RKO (cell line): ENCODE measurements around the gene NAMPT.
"Not testable (repeated sequence)": the region's sequence is repeated elsewhere in the genome, so short reads cannot be mapped to it uniquely, and the experiment has no call there.

ENCODE experiments used
- DNase-seq: peaks from one replicate; pipeline ENCODE4 v3.0.0-alpha.2; 2016; ENCODE audit warnings: low spot score

NAMPT gene

DNA sequence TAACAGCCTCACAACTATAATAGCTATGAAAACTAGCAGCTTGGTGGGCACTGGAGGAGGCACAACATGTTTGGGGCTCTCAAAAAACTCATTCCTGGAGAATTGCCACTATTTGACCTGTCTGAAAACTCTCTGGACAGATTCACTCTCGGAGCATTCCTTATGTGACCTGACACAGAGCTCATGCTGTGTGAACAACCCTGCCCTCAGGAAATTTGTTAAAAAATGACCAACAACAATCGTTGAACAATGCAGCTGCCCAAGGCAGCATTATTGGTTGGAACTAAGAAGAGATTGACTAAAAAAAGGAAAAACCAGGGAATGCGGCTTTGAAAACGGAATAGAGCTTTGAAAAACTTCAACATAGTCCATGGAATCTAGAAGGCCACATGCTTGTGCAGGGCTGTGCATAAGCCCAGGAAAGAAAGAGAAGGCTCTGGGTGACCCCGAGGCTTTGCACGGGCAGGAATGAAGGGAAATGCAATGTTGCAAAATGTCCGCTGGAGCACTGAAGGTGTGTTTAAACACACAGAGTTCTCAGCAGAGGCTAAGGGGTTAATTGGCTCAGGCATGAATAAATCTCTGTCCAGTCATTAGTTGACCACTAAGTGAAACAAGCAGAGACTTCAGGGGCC, 52.8 kb downstream of the NAMPT start:
- DNase-seq: no peak

DNA sequence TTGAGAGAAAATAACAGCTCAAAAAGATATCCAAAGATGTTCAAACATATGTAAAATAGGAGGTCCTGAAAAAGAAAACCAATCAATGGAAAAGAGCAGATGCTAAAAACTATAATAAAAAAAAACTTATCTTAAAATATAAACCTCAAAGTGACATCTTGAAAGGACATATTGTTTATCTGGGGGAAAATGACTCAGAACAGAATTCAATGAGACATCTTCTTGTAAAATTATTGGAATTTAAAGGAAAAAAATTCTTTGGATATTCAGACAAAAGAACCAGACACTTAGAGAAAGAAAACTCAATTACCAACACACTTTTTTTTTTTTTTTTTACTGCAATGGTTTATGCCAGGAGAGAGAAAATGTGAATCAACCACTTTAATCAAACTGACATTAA, 58.9 kb downstream of the NAMPT start:
- DNase-seq: no peak

DNA sequence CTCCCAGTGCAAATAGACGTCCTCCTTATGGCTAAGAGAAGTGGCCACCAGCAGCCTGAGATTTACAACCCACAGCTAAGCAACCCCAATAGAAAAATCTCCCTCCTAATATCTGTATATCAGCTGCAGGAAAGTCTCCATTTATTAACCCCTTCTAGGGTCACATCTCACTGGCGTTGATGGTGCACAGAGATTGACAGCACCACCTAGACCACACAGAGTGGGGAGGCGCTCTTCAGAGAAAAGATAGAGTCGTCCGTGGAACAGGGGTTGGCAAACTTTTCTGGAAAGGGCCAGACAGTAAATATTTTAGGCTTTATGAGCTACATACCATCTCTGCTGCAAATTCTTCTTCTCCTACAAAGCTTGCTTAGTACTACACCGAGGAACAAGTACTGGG, 60.0 kb downstream of the NAMPT start:
- DNase-seq: no peak

DNA sequence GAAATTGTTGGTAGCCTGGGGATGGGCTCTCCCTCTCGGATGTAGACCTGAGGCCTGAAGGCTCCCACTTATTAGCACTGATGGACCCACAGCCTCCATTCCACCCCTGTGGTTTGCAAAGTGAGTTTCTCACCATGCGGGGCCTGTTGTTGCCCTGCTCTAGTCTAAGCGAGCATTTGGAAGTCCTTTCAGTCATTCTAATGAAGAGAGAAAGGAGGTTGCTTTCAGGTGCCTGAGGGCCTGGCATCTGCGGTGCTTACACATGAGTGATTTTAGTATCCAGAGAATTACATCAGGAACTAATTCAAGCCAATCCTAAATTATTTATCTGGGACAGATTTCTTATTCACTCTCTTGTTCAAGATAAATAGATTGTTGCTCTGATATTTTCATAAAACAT, 61.6 kb downstream of the NAMPT start:
- DNase-seq: no peak

DNA sequence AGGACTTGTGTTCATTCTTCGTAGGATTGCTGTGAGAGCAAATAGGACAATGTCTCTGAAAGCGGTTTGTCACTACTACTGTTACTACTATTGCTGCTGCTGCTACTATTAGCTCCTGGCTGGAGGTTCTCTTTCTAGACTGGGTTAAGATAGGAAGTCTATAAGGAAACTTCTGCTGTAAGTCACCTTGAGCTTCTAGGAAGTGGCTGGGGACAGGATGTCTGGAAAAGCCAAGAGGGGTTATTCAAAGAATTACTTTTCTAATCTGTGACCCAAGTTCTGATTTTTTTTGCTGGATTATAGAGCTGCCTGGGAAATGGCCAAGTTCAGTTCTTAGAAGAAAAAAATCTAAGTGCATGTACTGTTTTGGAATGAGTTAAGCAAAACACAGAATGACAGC, 62.2 kb downstream of the NAMPT start:
- no peak for DNase-seq

DNA sequence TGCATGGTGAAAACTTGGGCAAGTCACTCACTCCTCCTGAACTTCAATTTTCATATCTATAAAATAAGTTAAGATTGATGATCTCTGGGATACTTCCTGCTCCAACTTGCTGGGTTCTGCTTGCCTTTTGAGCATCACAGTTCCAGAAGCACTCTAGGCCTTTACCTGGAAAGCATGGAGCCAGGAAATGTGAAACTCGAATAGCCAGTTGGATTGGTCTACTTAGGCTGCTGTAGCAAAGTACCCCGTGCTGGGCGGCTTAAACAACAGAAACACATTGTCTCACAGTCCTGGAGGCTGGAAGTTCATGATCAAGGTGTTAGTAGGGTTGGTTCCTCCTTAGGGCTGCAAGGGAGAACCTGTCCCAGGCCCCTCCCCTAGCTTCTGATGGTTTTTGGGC, 64.5 kb downstream of the NAMPT start:
- DNase-seq: no peak

DNA sequence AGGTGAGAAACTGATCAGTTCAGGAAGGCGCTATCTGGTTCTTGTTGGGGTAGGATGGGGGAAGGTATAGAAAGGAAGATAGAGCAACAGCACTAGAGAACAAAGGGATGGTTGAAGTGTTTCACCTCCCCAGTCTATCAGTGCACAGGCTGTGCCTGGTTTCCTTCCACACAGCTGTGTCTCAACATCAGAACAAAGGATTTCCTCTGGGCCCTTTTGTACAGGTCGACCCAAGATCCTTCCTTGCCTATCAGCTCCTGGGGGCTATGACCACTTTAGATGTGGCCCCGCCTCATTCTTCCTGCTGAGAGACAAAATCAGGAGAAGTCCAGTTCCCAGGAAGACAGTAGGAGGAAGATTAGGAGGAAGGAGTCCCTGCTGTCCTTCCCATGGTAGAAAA, 65.6 kb downstream of the NAMPT start:
- no peak for DNase-seq

DNA sequence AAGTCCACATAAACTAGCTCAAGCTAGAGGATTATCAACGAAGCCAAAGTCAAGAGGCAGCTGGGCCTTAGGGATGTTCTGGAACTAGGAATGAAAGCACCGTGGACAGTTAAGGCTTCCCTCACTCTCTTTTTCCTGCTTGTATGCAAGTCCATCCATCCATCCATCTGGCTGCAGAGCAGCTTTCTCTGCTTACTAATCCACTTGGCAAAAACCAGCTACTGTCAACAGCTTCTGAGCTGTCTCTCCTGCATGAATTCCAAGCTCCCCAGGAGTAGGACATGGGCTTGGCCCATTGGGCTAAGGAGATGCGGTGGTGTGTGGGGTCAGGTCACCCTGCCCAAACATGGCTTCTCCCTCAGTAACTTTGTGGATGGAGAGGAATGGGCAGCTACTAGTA, 66.2 kb downstream of the NAMPT start:
- DNase-seq: no peak

DNA sequence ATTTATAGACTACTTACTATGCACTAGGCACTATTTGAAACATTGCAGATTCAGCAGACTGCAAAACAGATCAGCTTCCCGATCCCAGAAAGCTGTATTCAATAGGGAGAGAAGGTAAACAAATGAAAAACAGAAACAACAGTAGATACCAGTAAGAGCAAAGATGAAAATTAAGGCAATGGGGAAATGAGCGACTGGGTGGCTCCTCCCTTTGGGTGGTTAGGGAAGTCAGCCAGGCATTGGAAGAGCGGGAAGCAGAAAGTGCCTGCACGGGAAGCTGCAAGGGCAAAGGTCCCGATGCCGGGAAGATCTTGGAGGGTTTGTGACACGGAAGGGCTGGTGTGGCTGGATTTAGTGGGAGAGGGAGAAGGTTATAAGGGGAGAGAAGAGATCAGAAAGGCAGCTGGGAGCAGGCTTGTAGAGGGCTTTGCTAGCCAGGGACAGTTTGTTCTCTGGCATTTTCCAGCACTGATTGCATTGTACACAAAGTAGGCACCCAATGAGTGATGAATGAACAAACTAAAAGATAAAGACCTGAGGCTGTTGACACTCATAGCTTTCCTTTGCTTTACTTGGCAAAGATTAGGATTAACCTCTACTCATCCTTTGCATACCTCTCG, 67.8 kb downstream of the NAMPT start:
- DNase-seq: no peak

DNA sequence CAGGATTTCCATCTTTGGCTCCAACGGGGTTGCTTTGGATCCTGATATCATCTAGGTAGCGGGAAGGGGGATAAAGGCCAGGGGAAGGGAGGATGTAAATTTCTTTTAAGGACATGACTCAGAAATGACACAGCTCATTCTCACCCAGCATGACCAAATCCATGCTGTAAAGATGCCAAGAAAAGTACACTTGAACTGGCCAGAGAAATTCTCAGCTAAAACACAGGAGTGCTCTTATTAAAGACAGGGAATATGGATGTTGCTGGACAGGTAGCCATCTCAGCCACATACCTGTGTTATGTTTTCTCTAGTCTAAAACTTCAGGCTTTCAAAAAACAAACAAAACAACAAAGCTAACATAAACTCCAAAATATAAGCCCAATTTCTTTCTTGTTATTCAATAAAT, 68.3 kb downstream of the NAMPT start:
- DNase-seq: peak; percentile 97

DNA sequence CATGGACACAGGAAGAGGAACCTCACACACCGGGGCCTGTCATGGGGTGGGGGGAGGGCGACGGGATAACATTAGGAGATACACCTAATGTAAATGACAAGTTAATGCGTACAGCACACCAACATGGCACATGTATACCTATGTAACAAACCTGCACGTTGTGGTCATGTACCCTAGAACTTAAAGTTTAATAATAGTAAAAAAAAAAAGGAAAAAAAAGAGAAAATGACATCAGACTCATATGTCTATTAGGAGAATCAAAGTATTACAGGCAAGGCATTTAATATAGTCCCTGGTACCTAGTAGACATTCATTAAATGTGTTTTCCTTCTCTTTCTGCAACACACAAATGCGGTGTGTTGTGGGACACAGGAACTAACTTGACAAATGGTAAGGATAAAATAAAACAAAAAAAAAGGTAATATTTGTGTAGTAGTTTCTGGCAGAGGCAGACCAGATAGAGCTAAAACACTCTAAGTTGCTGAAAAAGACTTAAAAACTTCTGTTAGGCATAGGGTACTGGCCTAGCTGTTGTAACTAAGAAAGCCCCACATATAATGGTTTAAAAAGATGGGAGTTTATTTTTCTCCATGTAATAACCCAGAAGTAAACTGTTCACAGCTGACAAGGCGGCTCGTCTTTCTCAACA, 68.8 kb downstream of the NAMPT start:
- DNase-seq: no peak

DNA sequence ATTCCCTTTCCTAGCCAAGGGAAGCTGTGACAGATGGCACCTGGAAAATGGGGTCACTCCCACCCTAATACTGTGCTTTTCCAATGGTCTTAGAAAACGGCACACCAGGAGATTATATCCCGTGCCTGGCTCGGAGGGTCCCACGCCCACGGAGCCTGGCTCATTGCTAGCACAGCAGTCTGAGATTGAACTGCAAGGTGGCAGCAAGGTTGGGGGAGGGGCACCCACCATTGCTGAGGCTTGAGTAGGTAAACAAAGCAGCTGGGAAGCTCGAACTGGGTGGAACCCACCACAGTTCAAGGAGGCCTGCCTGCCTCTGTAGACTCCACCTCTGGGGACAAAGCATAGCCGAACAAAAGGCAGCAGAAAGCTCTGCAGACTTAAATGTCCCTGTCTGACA, 75.8 kb downstream of the NAMPT start:
- not testable (repeated sequence) for DNase-seq

DNA sequence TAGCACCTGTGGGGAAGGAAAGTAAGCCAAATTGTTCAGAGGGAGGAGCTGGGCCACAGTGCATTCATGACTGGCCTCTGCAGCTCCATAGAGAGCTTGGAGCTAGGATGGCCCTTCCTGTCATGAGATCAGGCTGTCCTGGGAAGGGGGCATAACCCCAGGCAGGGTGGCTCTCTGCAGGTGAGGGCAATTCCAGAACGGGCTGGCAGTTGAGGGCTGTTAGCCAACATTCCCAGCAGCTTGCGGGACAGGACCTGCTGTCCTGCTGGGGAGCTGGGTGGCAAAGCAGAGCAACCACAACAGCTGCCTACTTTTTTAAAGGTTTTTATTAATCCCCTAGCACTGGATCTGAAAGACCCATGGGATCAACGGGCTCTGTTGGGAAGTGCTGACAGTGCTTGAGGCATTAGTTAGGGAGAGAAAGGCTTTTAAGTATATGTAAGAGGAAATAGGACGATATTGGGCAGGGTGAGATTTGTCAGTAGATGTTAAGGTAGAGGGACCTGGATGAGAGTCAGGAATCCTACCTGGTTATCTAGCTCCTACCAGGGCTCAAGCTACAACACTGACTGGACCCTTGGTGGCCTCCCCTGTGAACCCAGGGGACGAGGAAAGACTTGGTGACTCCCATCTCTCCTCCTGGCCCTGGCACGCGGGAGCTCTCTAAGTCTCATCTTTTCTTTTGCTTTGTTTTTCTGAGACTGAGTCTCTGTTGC, 77.8 kb downstream of the NAMPT start:
- no peak for DNase-seq

DNA sequence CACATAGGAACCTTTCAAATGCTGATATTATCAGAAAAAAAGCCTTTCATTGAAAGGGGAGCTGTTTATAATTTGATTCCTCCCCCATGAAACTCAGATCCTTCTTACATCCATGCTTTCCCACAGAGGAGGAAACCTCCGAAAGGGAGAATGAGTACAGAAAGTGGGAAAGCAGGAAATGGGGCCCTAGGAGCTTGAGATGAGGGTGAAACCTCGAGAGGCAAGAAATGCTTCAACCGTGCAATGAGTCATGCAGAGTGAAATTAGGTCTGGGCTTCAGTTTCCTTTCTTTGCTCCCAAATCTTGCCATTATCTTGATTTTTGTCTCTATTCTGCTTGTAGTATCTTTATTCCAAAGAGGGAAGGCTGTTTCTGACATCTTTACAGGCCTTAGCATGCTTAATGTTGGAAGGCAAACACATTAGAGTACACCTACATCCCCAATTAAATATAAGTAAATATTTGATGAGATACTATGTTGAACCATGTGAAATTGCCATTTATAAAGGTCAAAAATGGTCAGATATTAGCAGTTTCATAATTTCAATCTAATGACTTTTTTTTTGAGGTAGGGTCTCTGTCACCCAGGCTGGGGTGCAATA, 79.1 kb downstream of the NAMPT start:
- DNase-seq: no peak

DNA sequence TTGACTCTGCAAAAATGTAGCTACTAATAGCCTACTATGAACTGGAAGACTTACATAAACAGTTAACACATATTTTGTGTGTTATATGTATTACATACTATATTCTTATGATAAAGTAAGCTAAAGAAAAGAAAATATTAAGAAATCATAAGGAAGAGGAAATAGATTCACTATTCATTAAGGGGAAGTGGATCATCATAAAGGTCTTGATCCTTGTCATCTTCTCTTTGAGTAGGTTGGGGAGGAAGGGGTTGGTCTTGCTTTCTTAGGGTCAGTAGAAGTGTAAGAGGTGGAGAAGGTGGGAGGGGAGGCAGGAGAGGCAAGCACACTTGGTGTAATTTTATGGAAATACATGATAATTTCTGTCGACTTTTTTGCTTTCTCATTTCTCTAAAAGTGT, 81.3 kb downstream of the NAMPT start:
- DNase-seq: no peak

DNA sequence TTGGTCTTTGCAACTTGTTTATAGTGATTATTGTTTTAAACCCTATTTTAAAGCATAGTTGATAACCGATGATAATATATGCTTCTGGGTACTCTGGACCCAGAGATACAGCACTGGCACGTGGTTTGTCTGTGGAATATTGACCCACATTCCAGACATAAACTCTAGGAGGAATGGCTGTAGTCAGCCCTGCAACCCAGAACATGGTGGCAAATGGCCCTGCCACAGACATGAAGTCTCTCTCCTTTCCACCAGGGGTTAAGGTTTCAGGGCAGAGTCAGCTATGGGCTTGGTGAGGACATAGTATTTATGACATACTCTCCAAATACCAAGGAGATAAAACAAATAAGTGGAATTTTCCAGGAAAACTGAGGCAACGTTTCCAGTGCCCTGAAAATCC, 83.6 kb downstream of the NAMPT start:
- DNase-seq: no peak

DNA sequence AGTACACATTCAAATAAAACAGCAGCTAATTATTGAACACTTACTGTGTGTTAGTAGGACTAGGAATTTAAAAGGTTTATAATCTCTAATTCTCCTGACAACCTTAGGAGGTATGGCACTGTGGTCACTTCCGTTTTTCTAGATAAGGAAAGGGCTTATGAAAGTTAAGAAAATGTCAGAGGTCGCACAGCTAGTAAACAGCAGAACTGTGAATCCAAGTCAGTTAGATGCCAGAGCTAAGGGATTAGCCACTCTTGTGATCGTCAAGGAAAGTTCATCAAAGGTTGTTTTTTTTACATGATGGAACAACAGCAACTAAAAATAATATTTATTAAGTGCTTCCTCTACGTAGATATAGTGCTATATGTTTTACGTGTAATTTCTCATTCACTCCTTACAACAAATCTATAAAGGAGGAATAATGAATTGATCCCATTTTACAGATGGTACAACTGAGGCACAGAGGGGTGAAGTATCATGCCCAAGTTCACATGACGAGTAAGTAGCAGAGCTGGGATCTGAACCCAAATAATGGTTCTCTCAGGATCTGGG, 84.9 kb downstream of the NAMPT start:
- no peak for DNase-seq

DNA sequence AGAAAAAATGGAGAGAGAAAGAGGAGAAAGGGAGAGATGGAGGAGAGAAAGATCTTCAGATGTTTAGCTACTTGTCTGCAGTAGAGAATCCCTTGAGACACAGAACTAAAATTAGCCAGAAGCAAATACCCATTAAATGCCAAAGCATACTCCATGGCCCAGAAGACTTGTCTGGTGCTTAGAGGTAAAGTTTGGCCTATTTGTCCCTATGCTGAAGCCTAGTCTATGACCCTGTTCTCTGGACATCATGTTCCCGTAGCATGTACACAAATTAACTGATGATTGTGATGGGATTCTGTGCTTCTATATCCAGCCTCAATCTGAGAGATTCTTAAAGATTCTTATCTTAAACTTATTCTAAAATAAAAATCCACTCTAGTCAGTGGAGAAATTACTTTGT, 85.8 kb downstream of the NAMPT start:
- DNase-seq: no peak
